C4-2B (cell line): ENCODE results near the gene DTNA.

ENCODE experiments used
- ZFX ChIP-seq: fragments of 450-650 bp; IDR thresholded peaks from 2 replicates; pipeline ENCODE4 v1.6.1; 2017
- TF ChIP-seq, protein P1 (sequence below): fragments of 450-650 bp; conservative IDR thresholded peaks from 2 replicates; pipeline ENCODE4 v1.5.1; 2017; ENCODE audit warnings: mild to moderate bottlenecking

- TF ChIP-seq, protein P1, sequence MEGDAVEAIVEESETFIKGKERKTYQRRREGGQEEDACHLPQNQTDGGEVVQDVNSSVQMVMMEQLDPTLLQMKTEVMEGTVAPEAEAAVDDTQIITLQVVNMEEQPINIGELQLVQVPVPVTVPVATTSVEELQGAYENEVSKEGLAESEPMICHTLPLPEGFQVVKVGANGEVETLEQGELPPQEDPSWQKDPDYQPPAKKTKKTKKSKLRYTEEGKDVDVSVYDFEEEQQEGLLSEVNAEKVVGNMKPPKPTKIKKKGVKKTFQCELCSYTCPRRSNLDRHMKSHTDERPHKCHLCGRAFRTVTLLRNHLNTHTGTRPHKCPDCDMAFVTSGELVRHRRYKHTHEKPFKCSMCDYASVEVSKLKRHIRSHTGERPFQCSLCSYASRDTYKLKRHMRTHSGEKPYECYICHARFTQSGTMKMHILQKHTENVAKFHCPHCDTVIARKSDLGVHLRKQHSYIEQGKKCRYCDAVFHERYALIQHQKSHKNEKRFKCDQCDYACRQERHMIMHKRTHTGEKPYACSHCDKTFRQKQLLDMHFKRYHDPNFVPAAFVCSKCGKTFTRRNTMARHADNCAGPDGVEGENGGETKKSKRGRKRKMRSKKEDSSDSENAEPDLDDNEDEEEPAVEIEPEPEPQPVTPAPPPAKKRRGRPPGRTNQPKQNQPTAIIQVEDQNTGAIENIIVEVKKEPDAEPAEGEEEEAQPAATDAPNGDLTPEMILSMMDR = no peak
- no peak for TF ChIP-seq ZFX
Measured at GRCh38 chr18:34859496-34859895, 149.4 kb downstream of the DTNA start.
